ENCODE measurements around the gene OR2T10. TPM values are rescaled to one million over a fixed set of nuclear protein-coding genes. Genes with fewer than 3 reads are reported as not detected.
"Not testable (repeated sequence)": the region's sequence is repeated elsewhere in the genome, so short reads cannot be mapped to it uniquely, and the experiment has no call there.

Gene OR2T10
- total and polyA plus RNA-seq, 7 donors: not detected

GRCh38 chr1:248576260-248576980 is 21.1 kb downstream of the OR2T10 start:
- Histone ChIP-seq H3K4me3 (no peak overlapping the region), H3K27ac (no peak overlapping the region), H3K27me3 (ENCODE audit: insufficient read depth in 3 of 3, low read length in 2 of 3) (no peaks in the 10 kb centered on the region), H3K36me3 (ENCODE audit: insufficient read depth in 1 of 2, low read depth in 1 of 2) (no peaks in the 10 kb centered on the region), H3K4me1 (no peaks in the 10 kb centered on the region), H3K9me3 (peaks cover 5% of the 10 kb centered on the region)
- DNase-seq (no peak), ATAC-seq (no peak)
- no peak for TF ChIP-seq CTCF (IDR thresholded peaks at IDR 0.05)
- WGBS, 3 donors: 78 to 86% (median 80%) methylated on average over 9 of the region's 9 CpGs
- intact Hi-C loops (cut with DNase I): no loop called here

- H3K27me3 ChIP-seq (ENCODE audit: insufficient read depth in 3 of 3, low read length in 2 of 3); H3K27ac ChIP-seq; H3K4me1 ChIP-seq; ATAC-seq; H3K36me3 ChIP-seq (ENCODE audit: insufficient read depth in 1 of 2, low read depth in 1 of 2); H3K4me3 ChIP-seq; intact Hi-C loops (cut with DNase I); DNase-seq; H3K9me3 ChIP-seq: not testable (repeated sequence)
- 76 to 83% (median 78%) methylated on average over 3 of the region's 3 CpGs for WGBS, 3 donors
Observed at GRCh38 chr1:248574657-248575056, 22.8 kb downstream of the OR2T10 start, which contains the start of gene OR2T34. OR2T34 (minus strand) TSS chr1:248574757; CDS start chr1:248574757, 0 bp downstream.

GRCh38 chr1:248573856-248574255 is 23.6 kb downstream of the OR2T10 start:
- ATAC-seq; H3K4me1 ChIP-seq; H3K27ac ChIP-seq; H3K27me3 ChIP-seq (ENCODE audit: insufficient read depth in 3 of 3, low read length in 2 of 3); H3K4me3 ChIP-seq; DNase-seq; intact Hi-C loops (cut with DNase I); H3K36me3 ChIP-seq (ENCODE audit: insufficient read depth in 1 of 2, low read depth in 1 of 2); H3K9me3 ChIP-seq: not testable (repeated sequence)
- WGBS, 3 donors: 73 to 87% (median 79%) methylated on average over 2 to 6 of the region's 8 CpGs

- intact Hi-C loops (cut with DNase I); H3K36me3 ChIP-seq (ENCODE audit: insufficient read depth in 1 of 2, low read depth in 1 of 2); DNase-seq; H3K27ac ChIP-seq; H3K4me1 ChIP-seq; H3K4me3 ChIP-seq; H3K9me3 ChIP-seq; ATAC-seq; H3K27me3 ChIP-seq (ENCODE audit: insufficient read depth in 3 of 3, low read length in 2 of 3): not testable (repeated sequence)
- no CpG with 5 or more reads among the region's 1 CpG for WGBS, 3 donors
Observed at GRCh38 chr1:248572049-248572448, 25.5 kb downstream of the OR2T10 start.

GRCh38 chr1:248570811-248571210 is 26.7 kb downstream of the OR2T10 start:
- H3K4me3 ChIP-seq; H3K9me3 ChIP-seq; H3K27me3 ChIP-seq (ENCODE audit: insufficient read depth in 3 of 3, low read length in 2 of 3); H3K36me3 ChIP-seq (ENCODE audit: insufficient read depth in 1 of 2, low read depth in 1 of 2); intact Hi-C loops (cut with DNase I); H3K27ac ChIP-seq; H3K4me1 ChIP-seq; DNase-seq; ATAC-seq: not testable (repeated sequence)
- WGBS, 3 donors: 71 to 80% (median 76%) methylated on average over 3 of the region's 3 CpGs

GRCh38 chr1:248569049-248569448 is 28.5 kb downstream of the OR2T10 start:
- DNase-seq; intact Hi-C loops (cut with DNase I); H3K36me3 ChIP-seq (ENCODE audit: insufficient read depth in 1 of 2, low read depth in 1 of 2); H3K4me1 ChIP-seq; ATAC-seq; H3K27ac ChIP-seq; H3K27me3 ChIP-seq (ENCODE audit: insufficient read depth in 3 of 3, low read length in 2 of 3); H3K4me3 ChIP-seq; H3K9me3 ChIP-seq: not testable (repeated sequence)
- WGBS, 3 donors: 17 to 45% (median 17%) methylated on average over 2 of the region's 2 CpGs

GRCh38 chr1:248565530-248566373 is 31.7 kb downstream of the OR2T10 start:
- DNase-seq; H3K27me3 ChIP-seq (ENCODE audit: insufficient read depth in 3 of 3, low read length in 2 of 3); H3K9me3 ChIP-seq; intact Hi-C loops (cut with DNase I); H3K36me3 ChIP-seq (ENCODE audit: insufficient read depth in 1 of 2, low read depth in 1 of 2); H3K27ac ChIP-seq; ATAC-seq; H3K4me1 ChIP-seq; H3K4me3 ChIP-seq: not testable (repeated sequence)
- 62 to 73% (median 66%) methylated on average over 8 to 11 of the region's 11 CpGs for WGBS, 3 donors

- H3K9me3 ChIP-seq; DNase-seq; ATAC-seq; H3K27ac ChIP-seq; H3K36me3 ChIP-seq (ENCODE audit: insufficient read depth in 1 of 2, low read depth in 1 of 2); H3K4me1 ChIP-seq; intact Hi-C loops (cut with DNase I); H3K27me3 ChIP-seq (ENCODE audit: insufficient read depth in 3 of 3, low read length in 2 of 3); H3K4me3 ChIP-seq: not testable (repeated sequence)
- 88 to 92% (median 89%) methylated on average over 2 to 3 of the region's 3 CpGs for WGBS, 3 donors
Observed at GRCh38 chr1:248562672-248563071, 34.8 kb downstream of the OR2T10 start, which contains the start of gene OR2T29. OR2T29 (minus strand) TSS chr1:248562772; CDS start chr1:248559491, 3,281 bp downstream.

GRCh38 chr1:248551027-248551426 is 46.5 kb downstream of the OR2T10 start:
- WGBS, 3 donors: no CpG with 5 or more reads among the region's 6 CpGs
- H3K27ac ChIP-seq; H3K27me3 ChIP-seq (ENCODE audit: insufficient read depth in 3 of 3, low read length in 2 of 3); DNase-seq; intact Hi-C loops (cut with DNase I); H3K36me3 ChIP-seq (ENCODE audit: insufficient read depth in 1 of 2, low read depth in 1 of 2); H3K4me1 ChIP-seq; H3K4me3 ChIP-seq; ATAC-seq; H3K9me3 ChIP-seq: not testable (repeated sequence)

GRCh38 chr1:248547383-248547782 is 50.1 kb downstream of the OR2T10 start:
- H3K9me3 ChIP-seq; intact Hi-C loops (cut with DNase I); H3K4me1 ChIP-seq; ATAC-seq; H3K4me3 ChIP-seq; H3K27me3 ChIP-seq (ENCODE audit: insufficient read depth in 3 of 3, low read length in 2 of 3); H3K27ac ChIP-seq; H3K36me3 ChIP-seq (ENCODE audit: insufficient read depth in 1 of 2, low read depth in 1 of 2); DNase-seq: not testable (repeated sequence)
- WGBS, 3 donors: no CpG with 5 or more reads among the region's 2 CpGs

Data from psoas muscle (tissue), 8 donors.